Muscle layer of duodenum (tissue), 2 donors: ENCODE results near the gene IL1RAPL1.

Source experiments
- H3K27ac ChIP-seq: one replicate; pipeline ENCODE4 v1.7.0; 2013; ENCODE audit warnings: mild to moderate bottlenecking, low read length
- H3K27me3 ChIP-seq: one replicate; pipeline ENCODE4 v1.7.0; 2013; ENCODE audit warnings: low read depth, mild to moderate bottlenecking, control low read depth, low read length
- H3K36me3 ChIP-seq, 2 donors: one replicate each; pipeline ENCODE4 v1.7.0; 2013; ENCODE audit warnings: low read length in 2 of 2, control low read depth in 1 of 2, mild to moderate bottlenecking in 1 of 2; ENCODE audit not compliant: insufficient read depth in 2 of 2, control insufficient read depth in 1 of 2
- H3K4me1 ChIP-seq, 2 donors: one replicate each; pipeline ENCODE4 v1.7.0; 2013; ENCODE audit warnings: low read length in 2 of 2, mild to moderate bottlenecking in 2 of 2, control low read depth in 1 of 2, moderate library complexity in 1 of 2; ENCODE audit not compliant: insufficient read depth in 2 of 2, control insufficient read depth in 1 of 2
- H3K4me3 ChIP-seq, 2 donors: one replicate each; pipeline ENCODE4 v1.7.0; 2013; ENCODE audit warnings: low read length in 2 of 2, low read depth in 1 of 2, mild to moderate bottlenecking in 1 of 2
- H3K9me3 ChIP-seq, 2 donors: one replicate each; pipeline ENCODE4 v1.7.0; 2013; ENCODE audit warnings: low read length in 2 of 2, control low read depth in 1 of 2, mild to moderate bottlenecking in 1 of 2; ENCODE audit not compliant: control insufficient read depth in 1 of 2
- donor health status: healthy.

Gene IL1RAPL1

DNA sequence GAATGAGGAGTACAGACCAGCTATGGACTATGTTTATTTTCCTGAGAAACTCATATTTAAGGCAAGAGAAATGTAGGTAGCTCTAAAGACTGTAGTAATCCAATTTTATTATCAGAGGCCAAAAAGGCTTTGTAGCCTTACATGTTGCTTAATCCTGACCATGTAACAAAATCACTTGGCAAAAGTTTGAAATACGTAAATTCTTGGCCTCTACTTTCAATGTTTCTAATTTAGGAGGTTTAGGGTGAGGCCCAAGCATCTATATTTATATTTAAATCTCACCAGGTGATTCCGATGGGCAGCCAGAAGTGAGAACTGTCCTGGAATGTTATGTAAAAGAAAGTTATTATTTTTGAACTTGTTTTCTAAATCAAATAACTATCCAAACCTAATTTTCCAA, 289.7 kb downstream of the IL1RAPL1 start:
- Histone ChIP-seq H3K4me3 (no peak overlapping the region), H3K9me3 (no peaks in the 10 kb centered on the region), H3K27ac (no peak overlapping the region), H3K27me3 (no peaks in the 10 kb centered on the region), H3K4me1 (no peaks in the 10 kb centered on the region), H3K36me3 (no peaks in the 10 kb centered on the region)

DNA sequence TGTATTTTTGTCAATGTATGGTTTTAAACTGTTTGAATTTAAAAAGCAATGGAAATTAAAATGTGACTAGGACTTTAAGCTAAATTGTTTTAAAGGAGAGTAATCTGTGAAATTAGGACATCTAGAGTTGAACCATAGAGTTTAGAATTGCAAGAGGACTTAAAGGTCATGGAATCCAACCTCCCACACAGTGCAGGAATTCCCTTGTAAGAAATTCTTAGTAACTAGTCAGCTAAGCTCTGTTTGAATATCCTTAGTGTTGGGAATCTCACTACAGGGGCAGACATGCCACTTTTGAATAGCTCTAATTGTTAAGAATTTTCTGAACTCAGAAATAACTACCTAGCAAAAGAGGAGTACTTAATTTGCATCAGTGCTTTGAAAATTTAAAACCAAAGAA, 292.9 kb downstream of the IL1RAPL1 start:
- H3K27me3 ChIP-seq: no peaks in the 10 kb centered on the region
- no peaks in the 10 kb centered on the region for H3K36me3 ChIP-seq
- no peaks in the 10 kb centered on the region for H3K4me1 ChIP-seq
- no peak overlapping the region for H3K4me3 ChIP-seq
- no peak overlapping the region for H3K27ac ChIP-seq
- no peaks in the 10 kb centered on the region for H3K9me3 ChIP-seq

DNA sequence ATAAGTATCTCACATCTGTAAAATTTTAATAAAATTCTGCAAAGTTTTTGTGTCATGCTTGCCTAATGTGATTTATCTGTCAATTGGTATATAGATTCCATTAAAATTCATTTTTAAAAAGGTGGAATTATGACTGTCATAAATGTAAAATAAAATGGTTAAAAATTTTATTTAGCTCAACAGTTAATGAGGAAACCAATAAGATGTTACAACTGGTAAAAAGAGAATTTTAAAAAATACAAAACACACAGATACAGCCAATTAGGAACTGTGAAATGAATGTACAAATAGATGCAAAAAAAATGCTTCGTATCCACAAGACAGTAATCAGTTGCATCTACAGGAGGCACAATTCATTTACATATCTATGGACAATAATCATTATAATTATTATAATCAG, 297.6 kb downstream of the IL1RAPL1 start:
- Histone ChIP-seq H3K9me3 (no peaks in the 10 kb centered on the region), H3K27ac (no peak overlapping the region), H3K4me3 (no peak overlapping the region), H3K27me3 (no peaks in the 10 kb centered on the region), H3K4me1 (no peaks in the 10 kb centered on the region), H3K36me3 (no peaks in the 10 kb centered on the region)

DNA sequence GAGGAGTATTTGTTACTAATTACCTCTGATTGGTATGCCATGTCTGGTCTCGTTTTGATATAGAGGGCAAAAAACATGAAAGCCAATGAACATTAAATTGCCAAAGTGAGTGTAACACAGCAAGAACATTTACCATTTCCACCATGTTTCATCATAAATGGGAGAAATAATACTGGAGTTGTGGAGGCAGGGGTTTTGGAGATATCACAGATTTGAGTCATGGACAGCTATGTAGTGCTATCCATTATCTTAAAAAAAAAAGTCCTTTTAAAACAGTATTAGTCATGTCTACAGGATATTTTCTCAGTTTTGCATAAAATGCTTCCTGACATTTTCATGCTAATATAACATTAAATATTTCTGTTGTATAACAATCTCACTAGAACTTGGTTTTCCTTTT, 301.2 kb downstream of the IL1RAPL1 start:
- H3K27ac ChIP-seq: no peak overlapping the region
- no peaks in the 10 kb centered on the region for H3K36me3 ChIP-seq
- H3K9me3 ChIP-seq: no peaks in the 10 kb centered on the region

DNA sequence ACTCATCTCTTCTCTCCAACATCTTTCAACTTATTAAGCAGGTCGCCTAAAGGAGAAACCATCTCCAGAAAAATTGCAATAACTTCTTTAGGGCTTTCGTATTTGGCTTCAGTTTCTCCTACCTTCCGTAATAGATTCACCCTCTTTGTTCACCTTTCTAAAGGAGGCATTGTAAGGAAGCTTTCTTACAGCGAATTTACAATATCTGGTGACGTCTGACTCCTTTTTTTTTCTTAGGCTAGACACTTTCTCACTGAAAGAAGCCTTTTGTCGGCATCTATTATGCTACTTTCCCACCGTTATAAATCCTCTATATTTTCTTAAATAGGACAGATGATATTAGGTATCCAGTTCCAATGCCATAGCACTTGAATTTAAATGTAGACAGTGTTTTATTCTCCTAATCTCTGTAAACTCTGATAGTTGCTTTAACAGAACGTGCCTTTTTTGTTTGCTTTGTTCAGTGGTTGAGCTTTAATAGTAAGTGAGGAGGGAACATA, 302.4 kb downstream of the IL1RAPL1 start:
- Histone ChIP-seq H3K27ac (no peak overlapping the region), H3K9me3 (no peaks in the 10 kb centered on the region)

More for the DNA sequence above, 301.2 kb downstream of the IL1RAPL1 start:
- H3K27me3 ChIP-seq: no peaks in the 10 kb centered on the region
- H3K4me1 ChIP-seq: no peaks in the 10 kb centered on the region
- H3K4me3 ChIP-seq: no peak overlapping the region

DNA sequence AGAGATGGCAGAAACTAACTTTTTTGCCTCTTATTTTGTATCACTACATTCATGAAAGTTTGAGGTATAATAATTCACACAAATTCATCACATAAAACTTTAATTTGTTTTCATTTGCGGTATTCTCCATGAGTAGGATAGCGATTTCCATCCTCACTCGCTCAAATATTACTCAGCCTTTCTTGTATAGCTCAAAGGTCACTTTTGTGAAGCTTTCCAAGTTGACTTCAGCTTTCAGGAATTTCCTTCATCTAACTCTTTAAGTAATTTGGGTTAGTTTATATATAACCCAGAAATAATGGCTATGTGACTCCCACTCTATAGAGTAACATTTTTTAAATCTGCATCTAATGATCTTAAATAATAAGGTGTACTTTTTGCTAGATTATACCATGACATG, 314.4 kb downstream of the IL1RAPL1 start:
- Histone ChIP-seq H3K4me3 (no peak overlapping the region), H3K27me3 (no peaks in the 10 kb centered on the region), H3K36me3 (no peaks in the 10 kb centered on the region), H3K4me1 (no peaks in the 10 kb centered on the region), H3K27ac (no peak overlapping the region), H3K9me3 (no peaks in the 10 kb centered on the region)

More for the DNA sequence above, 302.4 kb downstream of the IL1RAPL1 start:
- no peaks in the 10 kb centered on the region for H3K4me1 ChIP-seq
- H3K4me3 ChIP-seq: no peak overlapping the region
- no peaks in the 10 kb centered on the region for H3K36me3 ChIP-seq
- no peaks in the 10 kb centered on the region for H3K27me3 ChIP-seq

- no peak overlapping the region for H3K27ac ChIP-seq
- H3K4me1 ChIP-seq: peaks cover 0 to 3% of the 10 kb centered on the region in 2 donors
- H3K27me3 ChIP-seq: no peaks in the 10 kb centered on the region
- no peaks in the 10 kb centered on the region for H3K9me3 ChIP-seq
- H3K4me3 ChIP-seq: no peak overlapping the region
- no peaks in the 10 kb centered on the region for H3K36me3 ChIP-seq
Observed at GRCh38 chrX:28910487-28910886, 323.2 kb downstream of the IL1RAPL1 start.

- Histone ChIP-seq H3K4me3 (no peak overlapping the region), H3K4me1 (peaks cover 0 to 7% of the 10 kb centered on the region in 2 donors), H3K27ac (no peak overlapping the region), H3K36me3 (no peaks in the 10 kb centered on the region), H3K27me3 (no peaks in the 10 kb centered on the region), H3K9me3 (no peaks in the 10 kb centered on the region)
Observed at GRCh38 chrX:28920153-28920943, 333.1 kb downstream of the IL1RAPL1 start.

DNA sequence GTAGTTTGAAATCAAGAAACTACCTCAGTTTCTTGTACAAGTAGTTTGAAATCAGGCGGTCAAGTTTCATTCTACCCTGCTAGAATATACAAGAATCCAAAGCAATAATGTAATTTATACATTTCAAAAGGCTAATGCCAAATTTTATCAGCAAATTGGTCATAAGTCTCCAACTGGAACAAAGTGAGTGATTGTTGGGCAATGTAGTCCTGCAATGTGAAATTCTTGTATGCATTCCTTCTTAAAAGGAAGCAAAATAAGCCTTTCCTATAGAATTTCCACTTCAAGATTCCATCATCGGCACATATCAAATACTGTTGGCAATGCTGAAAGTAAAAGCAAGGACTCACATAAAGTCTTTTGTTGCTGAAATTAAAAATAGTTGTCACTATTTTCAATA, 334.9 kb downstream of the IL1RAPL1 start:
- no peaks in the 10 kb centered on the region for H3K36me3 ChIP-seq
- no peak overlapping the region for H3K27ac ChIP-seq
- no peak overlapping the region for H3K4me3 ChIP-seq
- H3K9me3 ChIP-seq: no peaks in the 10 kb centered on the region
- no peaks in the 10 kb centered on the region for H3K27me3 ChIP-seq
- H3K4me1 ChIP-seq: peaks cover 0 to 7% of the 10 kb centered on the region in 2 donors

- H3K9me3 ChIP-seq: no peaks in the 10 kb centered on the region
- H3K4me1 ChIP-seq: no peaks in the 10 kb centered on the region
- H3K4me3 ChIP-seq: no peak overlapping the region
- H3K27me3 ChIP-seq: no peaks in the 10 kb centered on the region
- H3K36me3 ChIP-seq: no peaks in the 10 kb centered on the region
- no peak overlapping the region for H3K27ac ChIP-seq
Observed at GRCh38 chrX:28946846-28947245, 359.6 kb downstream of the IL1RAPL1 start.

- Histone ChIP-seq H3K4me3 (no peak overlapping the region), H3K36me3 (no peaks in the 10 kb centered on the region), H3K4me1 (no peaks in the 10 kb centered on the region), H3K27ac (no peak overlapping the region), H3K27me3 (no peaks in the 10 kb centered on the region), H3K9me3 (no peaks in the 10 kb centered on the region)
Observed at GRCh38 chrX:28960063-28960462, 372.8 kb downstream of the IL1RAPL1 start.

GRCh38 chrX:28966331-28966730, 379.1 kb downstream of the IL1RAPL1 start:
- H3K9me3 ChIP-seq: no peaks in the 10 kb centered on the region
- no peak overlapping the region for H3K27ac ChIP-seq
- H3K4me3 ChIP-seq: peak overlapping the region in 1 of 2 donors; percentile 37
- H3K36me3 ChIP-seq: no peaks in the 10 kb centered on the region
- H3K27me3 ChIP-seq: no peaks in the 10 kb centered on the region
- no peaks in the 10 kb centered on the region for H3K4me1 ChIP-seq
